Heart right ventricle (tissue), 16 donors: Measurements from ENCODE around the gene HOXA1. TPM values are rescaled to one million over a fixed set of nuclear protein-coding genes. Genes with fewer than 3 reads are reported as not detected.

Source experiments
- ATAC-seq, 8 donors: fragments of 200-7000 bp; cut with Tn5 transposase; one replicate each; pipeline ENCODE4 v1.9.1; 2020; ENCODE audit warnings: mild to moderate bottlenecking in 8 of 8, moderate library complexity in 8 of 8, moderate number of reproducible peaks in 1 of 8
- DNase-seq, 2 donors: peaks; one replicate each; pipeline ENCODE4 v3.0.0-alpha.2; 2020
- H3K27ac ChIP-seq, 10 donors: fragments of 200-600 bp; sonication (generic) in 2 of 10; one replicate each; pipeline versions ENCODE4 v1.5.0 to v1.8.0; 2020 to 2022; ENCODE audit warnings: mild to moderate bottlenecking in 3 of 10
- H3K27me3 ChIP-seq, 7 donors: fragments of 200-600 bp; one replicate each; pipeline ENCODE4 v1.8.0; 2021 to 2022; ENCODE audit warnings: mild to moderate bottlenecking in 2 of 7
- H3K36me3 ChIP-seq, 9 donors: fragments of 200-600 bp; sonication (generic) in 1 of 9; one replicate each; pipeline versions ENCODE4 v1.5.0 to v1.8.0; 2020 to 2022; ENCODE audit warnings: mild to moderate bottlenecking in 2 of 9
- H3K4me1 ChIP-seq, 9 donors: fragments of 200-600 bp; sonication (generic) in 1 of 9; one replicate each; pipeline versions ENCODE4 v1.5.0 to v1.8.0; 2020 to 2022; ENCODE audit warnings: mild to moderate bottlenecking in 4 of 9
- H3K4me3 ChIP-seq, 10 donors: fragments of 200-600 bp; sonication (generic) in 2 of 10; one replicate each; pipeline versions ENCODE4 v1.5.0 to v1.8.0; 2020 to 2022; ENCODE audit warnings: mild to moderate bottlenecking in 7 of 10, moderate library complexity in 2 of 10
- H3K9me3 ChIP-seq, 11 donors: fragments of 200-600 bp in 10 of 11; sonication (generic) in 2 of 11; one replicate each; pipeline versions ENCODE4 v1.5.0 to v1.8.0; 2013 to 2022; ENCODE audit warnings: mild to moderate bottlenecking in 2 of 11, control low read depth in 1 of 11, moderate library complexity in 1 of 11
- WGBS, 2 donors: extraction: QIAGEN DNeasy Blood & Tissue Kit; methylation state at CpG; one replicate each; pipeline ENCODE4 v1.1.7; 2013; ENCODE audit warnings: inconsistent platforms in 1 of 2; 5-methylcytosine and 5-hydroxymethylcytosine counted together
- intact Hi-C, 10 donors: fragments of 100-400 bp; cut with DNase I; formaldehyde crosslinking; loops; one replicate each; pipeline versions ENCODE4 v1.11.1 to v1.14.2; 2022
- polyA plus RNA-seq, 2 donors: library from polyadenylated mRNA; stranded (reverse); fragments of 200-250 nt; gene quantifications; one replicate each; pipeline ENCODE4 v1.2.3, GENCODE V29; 2013
- total RNA-seq, 10 donors: library from RNA; stranded (reverse); fragmentation: NEBNext Ultra II Directional in 3 of 10; extraction: Animal tissue kit (Norgen Biotek cat#: 25700) in 3 of 10; gene quantifications; one replicate each; pipeline versions ENCODE4 v1.2.1 to v1.2.4, GENCODE V29; 2021 to 2023
- TF ChIP-seq, protein P1 (sequence below), 9 donors: fragments of 200-600 bp; sonication (generic) in 2 of 9; IDR thresholded peaks; one replicate each; pipeline versions ENCODE4 v1.5.0 to v1.8.0; 2021 to 2022; ENCODE audit warnings: antibody characterized with exemption in 9 of 9, mild to moderate bottlenecking in 5 of 9, moderate library complexity in 1 of 9
- donor health status: Arrhythmogenic right ventricular cardiomyopathy.
- donor health status: ischemic (EF 13 %, LVEDD 7.1; RV severe dilation, severe dysfunction).
- donor health status: healthy with polysubstance abuse.
- donor health status: DM: no; HTN: yes; CAD: no.
- donor health status: DM: no; HTN: no; CAD: no.
- donor health status: ischemic (EF 25% LVEDD 6.9; RV normal size, moderate dysfunction).
- donor health status: ischemic (EF 25% LVEDD 5.7; RV mildly dilated, moderate dysfunction).
- donor health status: healthy.
- donor health status: DM: yes; HTN: yes; CAD: no.
- donor health status: Ischemic cardiomyopathy.
- donor health status: ischemic (EF 35%, LVEDD 5.7; RV mildly dilated, moderate dysfunction).
- donor health status: nonischemic (EF 11% LVEDD 7.7; RV severe dilation, severe dysfunction).
- donor health status: DM: yes; HTN: yes; CAD: no.
- donor health status: PGD.
- donor health status: ischemic (EF 29% LVEDD 5.4; RV normal size, mild dysfunction).
- donor health status: nonischemic (EF 23%, LVEDD 6.1; RV moderate dilation, normal function).

The HOXA1 gene
- total and polyA plus RNA-seq, 12 donors: 0.07 to 0.37 (median 0.15) TPM; not detected in 9

- TF ChIP-seq, protein P1, sequence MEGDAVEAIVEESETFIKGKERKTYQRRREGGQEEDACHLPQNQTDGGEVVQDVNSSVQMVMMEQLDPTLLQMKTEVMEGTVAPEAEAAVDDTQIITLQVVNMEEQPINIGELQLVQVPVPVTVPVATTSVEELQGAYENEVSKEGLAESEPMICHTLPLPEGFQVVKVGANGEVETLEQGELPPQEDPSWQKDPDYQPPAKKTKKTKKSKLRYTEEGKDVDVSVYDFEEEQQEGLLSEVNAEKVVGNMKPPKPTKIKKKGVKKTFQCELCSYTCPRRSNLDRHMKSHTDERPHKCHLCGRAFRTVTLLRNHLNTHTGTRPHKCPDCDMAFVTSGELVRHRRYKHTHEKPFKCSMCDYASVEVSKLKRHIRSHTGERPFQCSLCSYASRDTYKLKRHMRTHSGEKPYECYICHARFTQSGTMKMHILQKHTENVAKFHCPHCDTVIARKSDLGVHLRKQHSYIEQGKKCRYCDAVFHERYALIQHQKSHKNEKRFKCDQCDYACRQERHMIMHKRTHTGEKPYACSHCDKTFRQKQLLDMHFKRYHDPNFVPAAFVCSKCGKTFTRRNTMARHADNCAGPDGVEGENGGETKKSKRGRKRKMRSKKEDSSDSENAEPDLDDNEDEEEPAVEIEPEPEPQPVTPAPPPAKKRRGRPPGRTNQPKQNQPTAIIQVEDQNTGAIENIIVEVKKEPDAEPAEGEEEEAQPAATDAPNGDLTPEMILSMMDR (IDR thresholded peaks at IDR 0.05): no peak
- H3K36me3 ChIP-seq: no peaks in the 10 kb centered on the region
- ATAC-seq (no peak), DNase-seq (no peak)
- 7 to 14% methylated on average over 30 of the region's 30 CpGs for WGBS, 2 donors
- no peaks in the 10 kb centered on the region for H3K9me3 ChIP-seq
- intact Hi-C loops: no loop called here
- H3K27me3 ChIP-seq: peaks cover 56 to 100% (median 100%) of the 10 kb centered on the region in 7 donors
- peak overlapping the region in 9 of 10 donors; percentile 10 to 60 (median 33) for H3K4me3 ChIP-seq
- H3K4me1 ChIP-seq: peaks cover 0 to 49% (median 21%) of the 10 kb centered on the region in 9 donors
- no peak overlapping the region for H3K27ac ChIP-seq
These were observed 46.3 kb upstream of the HOXA1 start for GRCh38 chr7:27141923-27142579.

GRCh38 chr7:27141137-27141922, 45.5 kb upstream of the HOXA1 start:
- DNase-seq (no peak), ATAC-seq (no peak)
- Histone ChIP-seq H3K9me3 (no peaks in the 10 kb centered on the region), H3K4me1 (peaks cover 0 to 48% (median 21%) of the 10 kb centered on the region in 9 donors), H3K27me3 (peaks cover 56 to 100% (median 100%) of the 10 kb centered on the region in 7 donors), H3K36me3 (no peaks in the 10 kb centered on the region), H3K27ac (no peak overlapping the region), H3K4me3 (peak overlapping the region in 2 of 10 donors; percentile 56 to 60)
- intact Hi-C loops: no loop called here
- TF ChIP-seq, protein P1 (IDR thresholded peaks at IDR 0.05): no peak
- 29 to 36% methylated on average over 18 of the region's 18 CpGs for WGBS, 2 donors

GRCh38 chr7:27140126-27140857, 44.5 kb upstream of the HOXA1 start:
- DNase-seq (no peak), ATAC-seq (no peak)
- Histone ChIP-seq H3K4me1 (peaks cover 0 to 43% (median 19%) of the 10 kb centered on the region in 9 donors), H3K27me3 (peaks cover 49 to 100% (median 100%) of the 10 kb centered on the region in 7 donors), H3K9me3 (no peaks in the 10 kb centered on the region), H3K27ac (no peak overlapping the region), H3K4me3 (no peak overlapping the region), H3K36me3 (no peaks in the 10 kb centered on the region)
- intact Hi-C loops: no loop called here
- TF ChIP-seq, protein P1 (IDR thresholded peaks at IDR 0.05): no peak
- 33 to 42% methylated on average over 15 of the region's 15 CpGs for WGBS, 2 donors
